ENCODE measurements around the gene PNPLA1.

The PNPLA1 gene

DNA sequence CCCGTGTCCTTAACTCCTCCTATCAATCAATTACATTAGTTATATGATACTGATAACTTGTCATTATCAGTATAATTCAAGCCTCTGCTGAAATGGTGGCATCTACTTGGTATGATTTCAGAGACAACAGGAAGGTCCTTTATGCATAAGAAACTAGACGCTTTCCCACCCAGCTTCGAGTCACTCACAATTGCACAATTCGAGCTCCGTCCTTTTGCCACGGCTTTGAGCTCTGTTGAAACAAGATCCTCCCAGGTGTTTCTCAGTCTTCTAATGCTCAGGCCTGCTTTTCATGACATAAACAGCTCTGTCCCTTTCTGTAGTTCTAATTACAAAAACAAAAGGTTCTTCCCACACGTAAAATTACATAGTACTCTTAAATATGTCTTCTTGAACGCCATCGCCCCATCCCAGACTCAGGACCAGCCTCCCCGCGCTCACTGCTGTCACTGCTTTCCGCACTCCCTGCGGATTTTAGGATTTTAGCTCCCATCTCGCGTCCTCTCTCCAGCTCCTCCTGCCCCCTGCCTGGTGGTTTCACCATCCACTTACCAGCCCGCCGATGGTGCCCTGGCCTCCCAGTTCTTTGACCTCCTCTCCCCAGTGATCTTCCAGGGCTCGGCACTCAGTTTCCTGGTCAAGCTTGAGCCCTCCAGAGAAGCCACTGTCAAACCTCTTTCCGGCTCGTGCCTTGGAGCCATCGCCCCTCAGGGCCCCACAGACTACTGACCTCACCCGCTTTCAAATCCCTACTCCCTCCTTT lies 23.2 kb upstream of the PNPLA1 start:
- DNase-seq: no peak

- DNase-seq: no peak
These were observed 22.2 kb upstream of the PNPLA1 start for GRCh38 chr6:36247693-36248092.

DNA sequence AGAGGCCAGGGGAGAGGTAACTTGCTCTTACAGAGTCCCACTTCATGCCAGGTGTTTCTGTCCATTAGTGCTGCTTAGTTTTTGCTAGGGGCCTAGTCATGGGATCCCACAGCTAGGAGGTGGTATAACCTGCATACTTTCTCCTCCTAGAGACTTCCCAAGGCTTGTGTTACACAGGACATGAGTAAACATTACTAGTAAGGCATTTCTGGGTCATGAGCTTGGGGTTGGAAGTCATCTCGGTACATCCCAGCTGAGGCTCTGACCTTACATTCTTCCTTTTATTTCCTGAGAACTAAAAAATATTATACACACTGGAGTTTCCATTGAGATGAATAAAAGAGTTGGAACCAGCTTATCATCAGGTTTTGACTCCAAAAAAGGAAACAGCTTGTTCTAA lies 20.9 kb upstream of the PNPLA1 start:
- DNase-seq: no peak

DNA sequence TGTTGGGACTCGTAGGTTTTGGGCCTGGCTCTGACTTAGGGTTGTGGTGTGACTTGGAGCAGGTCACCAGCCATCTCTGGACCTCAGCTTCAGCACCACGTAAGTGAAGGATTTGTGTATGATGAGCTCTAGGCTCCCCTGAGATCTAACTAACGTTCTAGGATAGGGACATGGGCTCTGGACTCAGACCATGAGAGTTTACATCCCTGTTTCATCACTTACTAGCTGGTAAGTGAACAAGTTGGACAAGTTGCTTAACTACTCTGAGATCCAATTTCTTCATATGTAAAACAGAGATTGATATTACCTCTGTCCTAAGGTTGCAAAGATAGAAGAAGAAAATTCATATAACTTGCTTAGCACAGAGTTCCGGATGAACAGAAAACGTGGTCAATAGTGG lies 20.3 kb upstream of the PNPLA1 start:
- no peak for DNase-seq

DNA sequence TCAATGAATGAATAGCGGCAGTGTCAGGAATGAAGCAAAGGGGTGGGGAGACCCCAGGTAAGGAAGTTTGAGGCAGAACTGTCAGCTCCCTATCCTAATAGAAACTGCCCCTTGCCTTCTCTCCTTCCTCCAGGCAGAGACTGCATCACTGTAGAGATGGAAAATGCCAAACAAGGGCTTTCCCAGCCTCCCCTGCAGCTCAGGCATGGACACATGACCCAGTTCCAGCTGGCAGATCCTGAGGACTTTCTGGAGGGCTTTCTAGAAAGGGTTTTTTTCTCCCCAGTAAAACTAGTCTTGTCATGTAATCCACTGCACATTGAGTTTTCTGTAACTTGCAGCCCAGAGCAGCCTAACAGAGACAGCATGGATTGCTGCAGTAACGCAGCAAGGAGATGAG lies 17.9 kb upstream of the PNPLA1 start:
- no peak for DNase-seq

DNA sequence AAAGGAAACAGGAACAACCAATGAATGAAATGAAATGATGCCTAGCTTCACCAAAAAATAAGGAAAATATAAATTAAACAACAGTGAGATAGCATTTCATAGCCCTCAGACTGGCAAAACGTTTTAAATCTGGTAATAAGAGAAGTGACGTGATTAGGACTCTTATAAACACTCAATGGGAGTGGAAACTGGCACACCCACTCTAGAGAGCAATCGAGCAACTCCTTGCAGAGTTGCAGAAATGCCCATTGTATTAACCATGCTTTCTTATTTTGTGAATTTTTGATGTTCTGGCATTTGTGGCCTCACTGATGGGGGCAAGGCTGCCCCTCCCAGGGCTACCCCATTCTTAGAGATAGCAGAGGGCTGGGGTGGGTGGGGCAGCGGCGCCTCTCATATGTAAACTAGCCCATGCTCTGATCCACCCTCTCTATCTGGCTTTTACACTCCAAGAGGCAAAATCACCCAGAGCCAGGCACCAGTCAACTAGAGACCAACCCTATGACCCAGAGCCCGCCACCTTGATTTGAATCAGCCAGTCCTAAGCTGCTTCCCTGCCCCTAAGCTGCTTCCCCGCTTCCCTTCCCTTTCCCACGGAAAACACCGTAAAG lies 6.4 kb upstream of the PNPLA1 start:
- no peak for DNase-seq

- no peak for DNase-seq
These were observed 4.1 kb upstream of the PNPLA1 start for GRCh38 chr6:36265744-36266143.

- no peak for DNase-seq
These were observed 2.8 kb upstream of the PNPLA1 start for GRCh38 chr6:36266913-36267644.

DNA sequence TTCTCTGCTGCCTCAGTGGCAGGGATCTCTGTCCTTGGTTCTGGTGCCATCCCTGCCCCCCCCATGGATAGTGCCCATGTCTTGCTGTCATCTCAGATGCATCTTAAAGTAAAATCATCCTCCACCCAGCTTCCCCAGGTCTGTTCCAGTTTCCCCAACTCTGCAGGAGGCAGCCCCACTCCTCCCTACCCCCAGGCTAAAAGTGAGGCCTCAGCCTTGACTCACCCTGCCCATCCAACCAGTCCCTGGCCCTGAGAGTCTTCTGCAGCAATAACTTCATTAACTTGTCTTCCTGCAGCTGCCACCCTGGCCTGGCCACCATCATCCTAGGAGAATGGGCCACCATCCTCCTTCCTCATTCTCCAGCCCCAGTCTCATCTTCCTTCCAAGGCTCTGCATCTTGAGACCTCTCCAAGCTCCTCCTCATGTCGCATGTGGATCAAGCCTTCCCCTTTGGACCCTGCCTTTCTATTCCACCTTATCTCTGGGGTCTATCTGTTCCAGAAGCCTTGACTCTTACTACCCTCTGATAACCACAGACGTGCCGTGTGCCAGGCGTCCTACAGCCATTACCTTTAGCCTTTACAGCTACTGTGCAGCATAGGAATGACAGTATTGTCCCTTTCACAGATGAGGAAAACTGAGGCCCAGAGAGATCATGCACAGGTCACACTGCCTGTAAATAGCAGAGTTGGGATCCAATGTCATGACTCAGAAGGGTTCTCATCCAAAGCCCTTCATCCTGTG lies 2.0 kb upstream of the PNPLA1 start:
- DNase-seq: no peak

DNA sequence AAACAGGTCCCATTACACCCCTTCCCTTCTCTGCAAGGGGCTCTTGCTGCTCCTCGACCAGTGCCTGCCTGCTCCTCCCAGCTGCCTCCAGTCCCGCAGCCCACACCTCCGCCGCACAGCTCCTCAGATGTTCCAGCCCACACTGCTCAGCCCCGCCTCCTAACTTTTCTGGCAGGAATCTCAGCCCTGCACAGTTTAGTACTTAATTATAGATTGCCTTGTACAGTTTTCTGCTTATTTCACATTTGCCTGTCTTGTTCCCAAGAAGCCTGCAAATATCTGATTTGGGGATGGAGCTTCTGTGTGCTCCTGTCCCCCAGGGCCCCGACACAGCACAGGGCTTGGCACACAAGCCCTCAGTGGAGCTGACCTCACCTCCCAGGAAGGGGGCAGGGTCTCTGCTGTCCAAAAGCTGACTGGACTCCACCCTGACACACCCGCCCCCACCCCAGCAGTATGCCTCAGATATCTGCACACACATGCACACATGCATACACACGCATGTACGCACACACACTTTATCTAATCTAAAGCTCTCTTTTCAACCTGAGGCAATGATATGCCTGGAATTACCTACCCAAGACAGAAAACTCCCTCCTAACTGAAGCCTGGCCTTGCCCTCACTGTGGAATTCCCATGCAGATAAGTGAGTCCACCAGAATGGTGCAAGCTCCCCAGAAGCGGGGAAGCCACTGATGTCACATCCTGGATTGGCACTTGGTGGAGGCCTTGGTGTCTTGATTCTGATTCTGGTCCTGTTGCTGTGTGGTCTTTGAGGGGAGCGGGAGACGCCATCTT lies 1.2 kb upstream of the PNPLA1 start:
- no peak for DNase-seq

DNA sequence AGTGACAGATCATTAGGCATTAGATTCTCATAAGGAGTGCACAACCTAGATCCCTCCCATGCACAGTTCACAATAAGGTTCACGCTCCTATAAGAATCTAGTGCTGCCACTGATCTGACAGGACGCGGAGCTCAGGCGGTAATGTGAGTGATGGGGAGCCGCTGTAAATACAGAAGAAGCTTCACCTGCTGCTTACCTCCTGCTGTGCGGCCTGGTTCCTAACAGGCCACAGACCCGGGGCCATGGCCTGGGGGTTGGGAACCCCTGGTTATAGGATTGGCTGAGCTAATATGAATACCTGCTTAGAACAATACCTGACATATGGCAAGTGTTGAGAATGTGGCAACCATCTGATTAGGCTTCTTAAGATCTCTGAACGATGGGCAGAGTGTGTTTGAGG lies 2.4 kb downstream of the PNPLA1 start:
- DNase-seq: peak; percentile 58

- DNase-seq: no peak
These were observed 3.2 kb downstream of the PNPLA1 start for GRCh38 chr6:36273067-36273466.

- no peak for DNase-seq
These were observed 4.1 kb downstream of the PNPLA1 start for GRCh38 chr6:36273802-36274514.

GRCh38 chr6:36276581-36277536 lies 7.0 kb downstream of the PNPLA1 start:
- no peak for DNase-seq

DNA sequence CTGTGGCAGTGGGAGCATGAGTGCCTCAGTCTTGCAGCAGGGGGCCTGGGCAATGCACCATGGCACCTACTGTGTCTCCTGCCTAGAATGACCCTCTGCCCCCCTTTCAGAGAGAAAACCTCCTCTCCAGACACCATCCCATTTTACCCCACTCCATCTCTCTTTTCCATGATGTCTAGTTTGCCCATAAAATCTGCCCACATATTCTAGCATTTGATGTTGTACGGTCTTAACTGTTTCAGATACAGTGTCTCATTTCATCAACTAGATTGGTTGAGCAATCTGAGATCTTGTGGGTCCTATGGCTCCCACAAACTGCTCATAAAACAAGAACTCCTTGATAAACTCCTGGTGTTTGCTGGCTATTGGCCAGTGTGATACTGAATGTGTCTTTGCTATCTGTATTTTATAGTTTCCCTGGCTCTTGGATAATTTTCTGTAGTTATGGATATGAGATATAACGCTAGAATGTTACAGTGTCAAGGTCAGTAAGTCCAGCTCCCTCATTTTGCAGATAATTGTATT lies 8.1 kb downstream of the PNPLA1 start:
- no peak for DNase-seq

DNA sequence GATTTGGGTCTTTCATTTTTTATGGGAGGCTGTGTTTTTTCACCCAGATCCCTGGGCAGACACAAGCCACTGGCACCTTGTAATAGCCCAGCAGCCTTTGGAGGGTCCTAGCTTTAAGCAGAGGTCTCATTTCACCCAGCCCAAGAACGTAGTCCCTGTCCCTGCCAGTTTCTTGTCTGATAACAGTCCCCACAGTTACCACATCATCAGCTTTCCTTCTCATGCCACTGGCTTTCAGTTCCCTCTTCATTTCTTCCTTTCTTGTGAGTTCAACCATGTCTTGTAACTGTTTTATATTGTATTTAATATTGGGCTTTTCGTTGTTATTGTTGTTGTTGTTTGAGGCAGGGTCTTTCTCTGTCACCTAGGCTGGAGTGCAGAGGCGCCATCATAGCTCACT lies 10.6 kb downstream of the PNPLA1 start:
- no peak for DNase-seq

DNA sequence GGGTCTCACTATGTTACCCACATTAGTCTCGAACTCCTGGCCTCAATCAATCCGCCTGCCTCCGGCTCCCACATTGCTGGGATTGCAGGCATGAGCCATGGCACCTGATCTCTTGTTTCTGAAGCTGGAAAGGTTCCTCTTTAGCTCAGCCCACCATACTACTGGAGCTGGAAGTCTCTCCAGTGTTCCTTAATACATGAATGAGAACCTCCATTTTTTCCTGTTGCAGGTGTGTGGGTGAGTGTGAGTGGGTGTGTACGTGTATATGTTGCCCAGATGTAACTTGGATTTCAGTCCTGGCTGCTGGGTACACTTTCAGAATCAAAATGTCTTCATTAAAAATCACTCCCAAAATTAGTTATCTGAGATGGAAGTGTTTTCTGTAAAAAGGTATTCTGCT lies 11.1 kb downstream of the PNPLA1 start:
- DNase-seq: no peak

GRCh38 chr6:36283608-36284007 lies 13.7 kb downstream of the PNPLA1 start:
- DNase-seq: no peak

GRCh38 chr6:36284359-36284758 lies 14.5 kb downstream of the PNPLA1 start:
- DNase-seq: no peak

GRCh38 chr6:36285187-36285671 lies 15.4 kb downstream of the PNPLA1 start:
- DNase-seq: no peak
